Tibial artery (tissue), 4 donors: ENCODE data around the gene CLDN4.
A peak's percentile ranks its signal among the peaks of the same experiment; 100 is the strongest.
"Not testable (repeated sequence)": the region's sequence is repeated elsewhere in the genome, so short reads cannot be mapped to it uniquely, and the experiment has no call there.

Source experiments
- DNase-seq, 2 donors: peaks; one replicate each; pipeline ENCODE4 v3.0.0-alpha.2; 2019
- H3K27ac ChIP-seq, 2 donors: fragments of 200-600 bp; sonication (generic) in 1 of 2; 1 replicate in 1 of 2; 2 replicates in 1 of 2; pipeline ENCODE4 v1.5.1; 2018 to 2019; ENCODE audit warnings: mild to moderate bottlenecking in 1 of 2
- H3K27me3 ChIP-seq, 2 donors: fragments of 200-600 bp; sonication (generic) in 1 of 2; one replicate each; pipeline versions ENCODE4 v1.5.1 to v1.6.0; 2016 to 2019
- H3K36me3 ChIP-seq, 3 donors: fragments of 200-600 bp; sonication (generic) in 2 of 3; one replicate each; pipeline ENCODE4 v1.5.1; 2016 to 2019; ENCODE audit warnings: mild to moderate bottlenecking in 2 of 3
- H3K4me1 ChIP-seq, 4 donors: fragments of 200-600 bp; sonication (generic) in 2 of 4; 1 replicate in 3 of 4; 2 replicates in 1 of 4; pipeline ENCODE4 v1.5.1; 2016 to 2019
- H3K4me3 ChIP-seq, 2 donors: fragments of 200-600 bp; sonication (generic) in 1 of 2; 1 replicate in 1 of 2; 2 replicates in 1 of 2; pipeline ENCODE4 v1.5.1; 2018 to 2019; ENCODE audit warnings: mild to moderate bottlenecking in 2 of 2
- H3K9me3 ChIP-seq, 3 donors: fragments of 200-600 bp; sonication (generic) in 1 of 3; one replicate each; pipeline ENCODE4 v1.5.1; 2016 to 2019
- intact Hi-C: fragments of 100-400 bp; cut with DNase I; formaldehyde crosslinking; loops from one replicate; pipeline ENCODE4 v1.15.0; 2023; ENCODE audit warnings: low total_unique reads
- TF ChIP-seq, protein P1 (sequence below), 2 experiments: fragments of 200-600 bp in 1 of 2; fragments of 450-650 bp in 1 of 2; IDR thresholded peaks; one replicate each; pipeline ENCODE4 v1.5.1; 2017 to 2019; ENCODE audit warnings: antibody characterized with exemption in 2 of 2, mild to moderate bottlenecking in 1 of 2, moderate library complexity in 1 of 2

Gene CLDN4

DNA sequence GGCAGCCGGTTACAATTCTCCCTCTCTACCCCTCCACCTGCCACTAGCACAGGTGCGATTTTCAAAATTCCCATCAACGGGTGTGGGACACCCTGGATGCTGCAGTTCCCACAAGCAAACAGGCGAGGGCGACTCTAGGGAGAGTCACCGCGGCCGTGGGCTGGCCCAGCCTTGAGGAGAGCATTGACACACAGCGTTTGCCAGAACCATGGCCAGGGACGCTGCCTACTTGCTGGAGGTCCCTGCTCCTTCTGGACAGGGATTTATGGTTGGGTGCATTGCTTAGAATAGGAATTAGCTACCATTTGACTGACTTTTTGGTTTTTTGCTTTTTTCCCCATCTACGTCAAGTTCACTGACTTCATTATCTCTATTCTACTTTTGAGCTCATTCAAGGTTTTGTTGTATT, 19.0 kb upstream of the CLDN4 start:
- peaks cover 0 to 16% of the 10 kb centered on the region in 2 donors for H3K27me3 ChIP-seq
- TF ChIP-seq, protein P1, sequence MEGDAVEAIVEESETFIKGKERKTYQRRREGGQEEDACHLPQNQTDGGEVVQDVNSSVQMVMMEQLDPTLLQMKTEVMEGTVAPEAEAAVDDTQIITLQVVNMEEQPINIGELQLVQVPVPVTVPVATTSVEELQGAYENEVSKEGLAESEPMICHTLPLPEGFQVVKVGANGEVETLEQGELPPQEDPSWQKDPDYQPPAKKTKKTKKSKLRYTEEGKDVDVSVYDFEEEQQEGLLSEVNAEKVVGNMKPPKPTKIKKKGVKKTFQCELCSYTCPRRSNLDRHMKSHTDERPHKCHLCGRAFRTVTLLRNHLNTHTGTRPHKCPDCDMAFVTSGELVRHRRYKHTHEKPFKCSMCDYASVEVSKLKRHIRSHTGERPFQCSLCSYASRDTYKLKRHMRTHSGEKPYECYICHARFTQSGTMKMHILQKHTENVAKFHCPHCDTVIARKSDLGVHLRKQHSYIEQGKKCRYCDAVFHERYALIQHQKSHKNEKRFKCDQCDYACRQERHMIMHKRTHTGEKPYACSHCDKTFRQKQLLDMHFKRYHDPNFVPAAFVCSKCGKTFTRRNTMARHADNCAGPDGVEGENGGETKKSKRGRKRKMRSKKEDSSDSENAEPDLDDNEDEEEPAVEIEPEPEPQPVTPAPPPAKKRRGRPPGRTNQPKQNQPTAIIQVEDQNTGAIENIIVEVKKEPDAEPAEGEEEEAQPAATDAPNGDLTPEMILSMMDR (IDR thresholded peaks at IDR 0.05) = peak; percentile 80 to 85
- no peaks in the 10 kb centered on the region for H3K36me3 ChIP-seq
- intact Hi-C loops = loop anchor here (1.0 kb wide), 1 partner anchor 44 kb away; no protein-coding TSS in a partner anchor
- H3K9me3 ChIP-seq = no peaks in the 10 kb centered on the region
- no peaks in the 10 kb centered on the region for H3K4me1 ChIP-seq
- no peak overlapping the region for H3K27ac ChIP-seq
- no peak overlapping the region for H3K4me3 ChIP-seq
- DNase-seq = peak; percentile 73 to 76

DNA sequence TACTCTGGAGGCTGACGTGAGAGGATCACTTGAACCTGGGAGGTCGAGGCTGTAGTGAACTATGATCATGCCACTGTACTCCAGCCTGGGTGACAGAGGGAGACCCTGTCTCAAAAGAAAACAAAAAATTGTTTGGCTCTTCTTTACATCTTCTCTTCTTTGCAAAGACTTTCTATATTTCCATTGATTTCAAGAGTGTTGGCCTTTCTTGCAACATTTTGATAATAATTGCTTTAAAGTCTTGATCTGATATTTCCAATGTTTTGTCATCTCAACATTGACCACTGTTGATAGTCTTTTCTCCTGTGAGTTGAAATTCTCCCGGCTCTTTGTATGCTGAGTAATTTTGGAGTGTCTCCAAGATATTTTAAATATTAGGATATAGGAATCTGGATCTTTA, 17.8 kb upstream of the CLDN4 start:
- intact Hi-C loops = no loop called here
- Histone ChIP-seq H3K27ac (no peak overlapping the region), H3K27me3 (peaks cover 0 to 16% of the 10 kb centered on the region in 2 donors), H3K36me3 (no peaks in the 10 kb centered on the region), H3K9me3 (no peaks in the 10 kb centered on the region), H3K4me3 (no peak overlapping the region), H3K4me1 (no peaks in the 10 kb centered on the region)
- no peak for DNase-seq
- TF ChIP-seq, protein P1 (IDR thresholded peaks at IDR 0.05) = no peak

DNA sequence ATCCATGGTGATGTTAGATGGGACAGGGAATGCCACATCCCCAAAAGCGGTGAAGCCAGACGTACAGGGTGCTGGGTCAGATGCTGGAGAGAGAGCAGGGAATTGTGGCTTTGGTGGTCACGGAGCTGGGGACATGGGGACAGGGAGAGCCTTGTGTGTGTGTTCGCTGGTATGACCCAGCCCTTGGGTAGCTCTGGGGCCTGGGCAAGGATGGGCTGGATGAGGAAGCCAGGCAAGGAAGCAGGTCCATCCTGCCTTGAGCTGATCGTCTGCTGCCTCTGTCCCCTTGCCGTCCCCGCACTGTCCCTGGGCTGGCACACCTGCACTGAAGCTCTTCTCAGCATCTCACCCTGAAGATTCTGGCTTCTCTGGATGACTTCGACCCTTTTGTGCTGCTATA, 15.4 kb upstream of the CLDN4 start:
- DNase-seq = peak in 1 of 2 donors; percentile 44

DNA sequence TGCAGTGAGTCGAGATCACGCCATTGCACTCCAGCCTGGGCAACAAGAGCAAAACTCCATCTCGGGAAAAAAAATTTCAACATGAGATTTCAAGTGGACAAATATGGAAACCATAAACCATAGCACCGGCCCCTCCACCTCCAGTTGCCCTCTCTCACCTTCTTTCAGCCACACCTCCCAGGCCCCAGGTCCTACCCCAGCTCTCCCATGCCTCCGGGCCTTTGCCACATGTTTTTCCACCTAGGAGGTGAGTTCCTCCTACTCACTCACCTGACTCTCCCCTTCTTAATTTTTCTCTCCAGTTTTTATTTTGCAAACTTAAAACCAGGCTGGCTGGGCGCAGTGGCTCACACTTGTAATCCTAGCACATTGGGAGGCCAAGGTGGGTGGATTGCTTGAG, 13.7 kb upstream of the CLDN4 start:
- H3K27ac ChIP-seq = no peak overlapping the region
- no peaks in the 10 kb centered on the region for H3K27me3 ChIP-seq
- no peaks in the 10 kb centered on the region for H3K9me3 ChIP-seq
- DNase-seq = peak in 1 of 2 donors; percentile 13
- TF ChIP-seq, protein P1 (IDR thresholded peaks at IDR 0.05) = no peak
- intact Hi-C loops = no loop called here
- no peaks in the 10 kb centered on the region for H3K4me1 ChIP-seq
- H3K4me3 ChIP-seq = no peak overlapping the region
- no peaks in the 10 kb centered on the region for H3K36me3 ChIP-seq

More for the DNA sequence above, 15.4 kb upstream of the CLDN4 start:
- Histone ChIP-seq H3K27ac (no peak overlapping the region), H3K36me3 (no peaks in the 10 kb centered on the region), H3K27me3 (peaks cover 0 to 12% of the 10 kb centered on the region in 2 donors), H3K4me3 (no peak overlapping the region), H3K9me3 (no peaks in the 10 kb centered on the region), H3K4me1 (no peaks in the 10 kb centered on the region)
- intact Hi-C loops = no loop called here
- TF ChIP-seq, protein P1 (IDR thresholded peaks at IDR 0.05) = no peak

DNA sequence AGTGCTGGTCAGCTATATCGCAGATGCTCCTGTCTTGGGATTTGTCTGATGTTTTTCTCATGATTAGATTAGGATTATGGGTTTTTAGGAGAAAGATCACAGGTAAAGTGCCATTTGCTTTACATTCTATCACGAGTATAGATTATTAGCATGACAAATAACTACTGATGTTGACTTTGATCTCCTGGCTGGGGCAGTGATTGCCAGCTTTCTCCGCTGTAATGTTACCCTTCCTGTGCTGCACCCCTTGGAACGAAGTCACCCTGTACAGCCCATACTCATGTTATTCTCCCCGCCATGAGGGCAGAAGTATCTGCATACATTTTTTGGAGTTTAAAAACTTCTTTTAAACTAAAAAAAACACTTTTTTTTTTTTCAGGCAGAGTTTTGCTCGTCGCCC, 10.8 kb upstream of the CLDN4 start:
- H3K9me3 ChIP-seq = no peaks in the 10 kb centered on the region
- no peaks in the 10 kb centered on the region for H3K27me3 ChIP-seq
- peak in 1 of 2 donors; percentile 0 for DNase-seq
- intact Hi-C loops = no loop called here
- H3K27ac ChIP-seq = no peak overlapping the region
- no peak overlapping the region for H3K4me3 ChIP-seq
- no peaks in the 10 kb centered on the region for H3K36me3 ChIP-seq
- TF ChIP-seq, protein P1 (IDR thresholded peaks at IDR 0.05) = no peak
- peaks cover 0 to 3% (median 0%) of the 10 kb centered on the region in 4 donors for H3K4me1 ChIP-seq

DNA sequence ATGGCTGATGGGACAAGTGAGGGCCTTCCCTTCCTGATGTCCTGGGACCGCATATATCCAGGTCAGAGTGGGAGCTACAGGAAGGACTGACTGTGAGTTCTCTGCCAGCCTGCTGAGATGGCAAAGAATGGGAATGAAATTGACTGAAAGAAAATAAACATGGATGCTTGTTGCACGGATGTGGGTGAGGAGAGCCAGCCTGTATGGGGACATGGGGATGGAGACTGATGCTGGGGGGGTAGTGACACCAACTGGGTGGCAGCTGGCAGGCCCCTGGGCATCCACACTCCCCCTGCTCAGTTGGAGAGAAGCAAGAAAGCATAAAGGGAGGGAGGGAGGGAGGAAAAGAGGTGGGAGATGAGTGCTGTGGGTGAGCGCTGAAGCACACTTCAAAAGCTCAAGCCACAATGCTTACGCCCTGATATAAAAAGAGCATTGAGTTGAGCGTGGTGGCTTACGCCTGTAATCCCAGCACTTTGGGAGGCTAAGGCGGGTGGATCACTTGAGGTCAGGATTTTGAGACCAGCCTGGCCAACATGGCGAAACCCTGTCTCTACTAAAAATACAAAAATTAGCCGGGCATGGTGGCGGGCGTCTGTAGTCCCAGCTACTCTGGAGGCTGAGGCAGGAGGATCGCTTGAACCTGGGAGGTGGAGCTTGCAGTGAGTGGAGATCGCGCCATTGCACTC, 9.1 kb upstream of the CLDN4 start:
- H3K27me3 ChIP-seq, H3K36me3 ChIP-seq, DNase-seq, H3K4me1 ChIP-seq, H3K9me3 ChIP-seq, H3K4me3 ChIP-seq, H3K27ac ChIP-seq, intact Hi-C loops: not testable (repeated sequence)
